GM21529 (cell line): ENCODE measurements around the gene KY.

Source experiments
- ATAC-seq: cut with Tn5 transposase; IDR thresholded peaks from one replicate; pipeline ENCODE4 v1.9.1; 2021; ENCODE audit not compliant: unreplicated experiment

KY gene

GRCh38 chr3:134672571-134672970, 21.7 kb upstream of the KY start:
- ATAC-seq, result no peak

GRCh38 chr3:134667956-134668355, 17.1 kb upstream of the KY start:
- no peak for ATAC-seq

GRCh38 chr3:134667406-134667805, 16.6 kb upstream of the KY start:
- ATAC-seq, result no peak

DNA sequence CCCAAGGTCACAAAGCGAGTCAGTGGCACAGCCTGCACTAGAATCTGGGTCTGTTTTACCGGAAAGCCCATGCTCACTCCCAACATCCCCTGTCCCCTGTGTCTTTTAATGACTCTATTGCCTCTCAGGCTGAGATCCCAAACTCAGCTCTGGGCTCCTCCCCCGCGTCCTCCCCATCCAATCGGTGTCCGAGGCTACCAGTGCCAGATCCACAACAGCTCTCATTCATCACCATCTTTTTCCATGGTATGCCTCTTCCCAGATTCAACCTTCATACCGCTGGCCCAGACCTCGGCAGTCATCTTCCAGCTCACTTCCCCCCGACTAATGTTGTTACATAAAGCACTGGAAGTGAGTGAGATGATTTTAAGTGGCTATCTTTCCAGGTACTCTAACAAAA, 16.1 kb upstream of the KY start:
- no peak for ATAC-seq

DNA sequence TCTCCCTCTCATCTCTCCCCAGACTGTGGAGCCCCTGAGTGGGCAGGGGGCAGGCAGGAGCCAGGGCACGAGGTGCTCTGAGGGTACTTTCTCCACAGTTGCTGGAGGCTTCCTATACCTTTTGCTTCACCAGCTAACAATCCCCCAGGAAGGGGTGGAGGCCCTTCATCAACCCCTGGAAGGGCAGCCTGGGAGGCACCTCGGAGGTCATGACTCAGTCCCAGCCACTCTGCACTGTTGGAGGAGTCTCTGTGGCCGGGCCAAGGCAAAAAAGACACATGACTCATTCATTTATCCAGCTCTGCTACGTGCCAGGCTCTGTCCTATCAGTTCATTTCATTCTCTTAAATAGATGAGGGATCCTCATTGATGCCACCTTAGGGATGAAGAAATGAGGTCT, 15.6 kb upstream of the KY start:
- ATAC-seq, result no peak

DNA sequence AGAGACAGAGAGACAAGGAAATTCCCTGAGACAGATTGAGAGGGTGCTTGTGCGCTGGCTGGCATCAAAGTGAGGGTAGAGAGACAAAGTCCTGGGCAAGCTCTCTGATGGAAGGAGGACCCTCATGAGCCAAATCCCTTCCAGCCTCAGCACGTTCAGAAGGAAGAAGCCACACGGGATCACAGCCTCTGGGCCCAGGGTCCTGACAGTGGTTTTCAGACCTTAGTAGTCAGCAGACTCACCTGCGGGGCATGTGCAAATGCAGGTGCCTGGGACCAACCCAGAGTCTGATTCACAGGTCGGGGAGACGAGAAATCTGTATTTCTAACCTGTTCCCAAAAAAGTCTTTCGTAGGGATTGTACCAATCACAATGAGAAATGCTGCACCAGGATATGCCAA, 15.2 kb upstream of the KY start:
- no peak for ATAC-seq

DNA sequence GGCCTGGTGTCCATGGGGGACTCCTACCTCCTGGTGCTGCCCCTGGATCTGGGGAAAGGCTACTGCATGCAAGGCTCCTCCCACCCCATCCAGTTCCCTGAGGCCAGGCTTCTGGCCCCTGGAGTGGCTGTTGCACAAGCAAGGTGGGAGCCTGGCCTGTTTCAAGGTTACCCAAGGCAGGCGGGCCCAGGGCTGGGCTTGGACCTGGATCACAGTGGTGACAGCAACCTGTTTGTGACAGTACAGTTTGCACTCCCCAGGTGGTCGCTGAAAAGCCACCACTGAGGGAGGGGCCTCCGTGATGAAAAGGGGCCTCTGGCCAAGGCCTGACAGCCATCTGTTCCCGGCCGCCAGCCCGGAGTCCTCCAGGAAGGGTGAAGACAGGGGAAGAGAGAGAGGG, 14.4 kb upstream of the KY start:
- ATAC-seq, result no peak

GRCh38 chr3:134663721-134664456, 13.1 kb upstream of the KY start:
- ATAC-seq, result no peak

DNA sequence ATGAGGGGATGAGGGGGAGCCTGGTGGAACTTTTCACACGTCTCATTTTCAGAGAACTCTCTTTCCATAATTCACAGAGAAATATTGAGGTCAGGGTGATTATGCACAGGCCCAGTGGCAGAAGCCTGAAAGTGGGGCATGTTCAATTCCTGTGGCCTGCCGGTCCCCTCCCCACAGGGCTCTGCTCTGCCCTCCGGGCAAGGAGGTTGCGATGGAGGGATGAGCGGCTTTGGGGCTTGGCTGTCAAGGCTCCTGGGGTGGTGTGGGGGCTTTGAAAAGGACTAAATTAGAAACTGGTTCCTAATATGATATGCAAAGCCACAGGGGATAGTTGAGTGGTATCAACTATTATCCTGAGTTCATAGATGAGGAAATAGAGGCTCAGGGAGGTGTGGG, 9.2 kb upstream of the KY start:
- ATAC-seq, result no peak

GRCh38 chr3:134659391-134660045, 8.7 kb upstream of the KY start:
- ATAC-seq, result no peak

- no peak for ATAC-seq
Observed at GRCh38 chr3:134658555-134658954, 7.7 kb upstream of the KY start.

DNA sequence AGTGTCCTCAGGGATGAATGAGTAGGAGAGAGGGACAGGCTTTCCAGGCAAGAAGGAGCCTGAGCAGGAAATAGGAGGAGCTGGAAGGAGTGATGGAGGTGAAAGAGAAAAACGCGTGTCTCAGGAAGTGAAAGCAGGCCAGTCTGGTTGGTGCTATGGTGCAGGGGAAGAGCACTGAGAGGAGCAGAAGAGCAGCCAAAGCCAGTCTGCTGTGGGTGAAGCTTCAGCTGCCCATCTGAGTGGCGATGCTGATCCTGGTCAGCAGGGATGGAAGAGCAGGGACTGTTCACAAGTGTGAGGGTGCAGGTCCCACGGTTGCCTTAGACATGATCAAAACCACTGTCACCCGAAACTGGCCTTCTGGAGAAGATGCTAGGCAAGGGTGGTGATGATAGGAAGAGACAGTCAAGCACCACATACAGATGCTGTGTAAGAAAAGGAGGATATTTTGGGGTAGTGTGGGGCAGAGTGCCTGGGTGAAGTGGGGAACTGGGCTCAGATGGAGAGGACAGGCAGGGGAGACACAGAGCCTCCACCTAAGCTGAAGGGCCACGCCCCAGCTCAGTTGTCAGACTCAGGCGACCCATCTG, 5.5 kb upstream of the KY start:
- ATAC-seq, result no peak

- no peak for ATAC-seq
Observed at GRCh38 chr3:134655706-134656105, 4.9 kb upstream of the KY start.

- no peak for ATAC-seq
Observed at GRCh38 chr3:134654031-134654430, 3.2 kb upstream of the KY start.

- ATAC-seq, result no peak
Observed at GRCh38 chr3:134652886-134653630, 2.2 kb upstream of the KY start.

- no peak for ATAC-seq
Observed at GRCh38 chr3:134652409-134652831, 1.6 kb upstream of the KY start.

- no peak for ATAC-seq
Observed at GRCh38 chr3:134651347-134652041, 672 bp upstream of the KY start.

DNA sequence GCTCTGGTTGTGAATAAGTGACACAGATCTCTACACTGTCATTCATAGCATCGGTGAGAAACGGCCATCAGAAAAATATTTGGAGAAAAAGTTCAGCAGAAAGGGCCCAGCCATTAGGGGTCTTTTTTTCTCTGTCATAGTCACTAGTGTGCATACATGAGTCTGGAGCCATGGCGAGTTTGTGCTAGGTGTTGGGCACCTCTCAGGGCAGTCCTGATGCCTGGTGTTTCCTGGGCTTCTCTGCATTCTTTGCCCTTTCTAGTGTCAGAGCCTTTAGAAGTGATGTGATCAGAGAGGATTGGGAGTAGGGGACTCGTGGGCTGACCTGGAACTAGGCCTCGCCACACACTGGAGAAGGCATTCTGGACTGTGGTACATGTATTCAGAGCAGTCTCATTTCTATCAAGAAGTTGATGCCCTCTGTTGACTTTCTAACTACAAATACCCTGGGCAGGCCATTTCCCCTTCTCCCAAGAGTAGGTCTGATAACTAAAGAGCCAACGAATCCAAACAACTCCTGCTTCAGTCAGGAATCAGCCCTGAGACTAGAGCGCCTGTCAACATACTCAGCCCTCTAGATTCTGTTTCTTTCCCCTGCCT, 1.6 kb downstream of the KY start:
- ATAC-seq, result no peak

DNA sequence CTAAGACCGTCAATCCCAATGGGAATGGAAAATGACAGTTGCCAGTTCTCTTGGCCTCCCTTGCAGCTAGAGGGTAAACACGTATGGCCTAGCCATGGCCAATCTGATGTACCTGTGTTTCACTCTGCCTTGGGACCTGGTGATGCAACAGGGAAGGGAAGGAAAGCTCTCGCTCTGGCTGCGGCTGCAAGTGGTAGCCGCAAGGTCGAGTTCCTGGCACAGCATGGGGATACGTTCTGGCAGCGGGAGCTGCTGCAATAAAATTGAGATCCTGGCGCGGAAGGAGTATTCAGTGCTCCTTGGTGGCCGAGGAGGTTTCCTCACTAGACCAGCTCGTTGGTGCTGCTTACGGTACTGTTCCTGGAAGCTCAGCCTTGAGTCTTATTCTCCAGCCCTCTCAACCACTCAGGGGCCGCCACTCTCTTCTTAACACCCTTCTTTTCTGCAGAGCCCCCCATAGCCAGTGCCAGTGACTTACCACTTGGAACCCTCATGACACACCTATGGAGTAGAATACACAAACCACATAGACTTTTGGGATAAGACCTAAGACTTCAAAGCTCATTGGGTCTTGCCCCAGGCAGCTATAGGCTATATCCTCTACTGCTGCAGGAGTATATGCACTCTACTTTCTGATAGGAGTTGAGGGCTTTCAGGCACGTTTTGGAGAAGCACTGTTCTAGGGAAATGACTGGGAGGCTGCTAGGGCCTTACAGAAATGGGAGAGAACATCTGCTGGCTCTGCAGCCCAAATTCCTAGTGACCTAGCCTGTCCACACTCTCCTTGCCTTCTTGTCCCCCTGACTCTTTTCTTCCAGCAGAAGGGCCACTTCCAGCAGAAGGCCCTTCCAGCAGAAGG, 2.7 kb downstream of the KY start:
- ATAC-seq, result no peak

- ATAC-seq, result no peak
Observed at GRCh38 chr3:134646086-134646485, 4.7 kb downstream of the KY start.
